GM23338 (cell line): ENCODE results near the gene TTC27. TPM values are rescaled to one million over a fixed set of nuclear protein-coding genes. Genes with fewer than 3 reads are reported as not detected.

Source experiments
- ATAC-seq: fragments of 200-7000 bp; cut with Tn5 transposase; 3 replicates; pipeline ENCODE4 v1.9.1; 2020
- DNase-seq: peaks from one replicate; pipeline ENCODE4 v3.0.0-alpha.2; 2015; ENCODE audit warnings: low spot score
- H2AFZ ChIP-seq: fragments of 200-600 bp; sonication (generic); 2 replicates; pipeline ENCODE4 v1.8.0; 2016; ENCODE audit warnings: antibody characterized with exemption, mild to moderate bottlenecking, moderate library complexity
- H3F3A ChIP-seq: fragments of 200-600 bp; sonication (generic); replicated peaks from 2 replicates; pipeline ENCODE4 v1.8.0; 2017; ENCODE audit warnings: antibody characterized with exemption, mixed run types, low read depth
- H3K27ac ChIP-seq: fragments of 200-600 bp; sonication (generic); 2 replicates; pipeline ENCODE4 v1.6.1; 2016; ENCODE audit warnings: low read depth
- H3K27me3 ChIP-seq: fragments of 200-600 bp; sonication (generic); 2 replicates; pipeline ENCODE4 v1.8.0; 2016; ENCODE audit warnings: mild to moderate bottlenecking, mixed run types, moderate library complexity; ENCODE audit not compliant: insufficient read depth
- H3K36me3 ChIP-seq: fragments of 200-600 bp; sonication (generic); 2 replicates; pipeline ENCODE4 v1.8.0; 2016; ENCODE audit warnings: mild to moderate bottlenecking; ENCODE audit not compliant: insufficient read depth
- H3K4me1 ChIP-seq: fragments of 200-600 bp; sonication (generic); 2 replicates; pipeline ENCODE4 v1.8.0; 2016; ENCODE audit warnings: mild to moderate bottlenecking, moderate library complexity; ENCODE audit not compliant: insufficient read depth
- H3K4me2 ChIP-seq: fragments of 200-600 bp; sonication (generic); 2 replicates; pipeline ENCODE4 v1.7.1; 2017; ENCODE audit warnings: mixed run types
- H3K4me3 ChIP-seq: fragments of 200-600 bp; sonication (generic); 2 replicates; pipeline ENCODE4 v1.6.1; 2016; ENCODE audit warnings: mixed run types
- H3K79me2 ChIP-seq: fragments of 200-600 bp; sonication (generic); replicated peaks from 2 replicates; pipeline ENCODE4 v1.8.0; 2017; ENCODE audit warnings: mild to moderate bottlenecking; ENCODE audit not compliant: insufficient read depth
- H3K9me2 ChIP-seq: fragments of 200-600 bp; sonication (generic); 2 replicates; pipeline ENCODE4 v1.8.0; 2017; ENCODE audit not compliant: insufficient read depth
- H4K20me1 ChIP-seq: fragments of 200-600 bp; sonication (generic); replicated peaks from 2 replicates; pipeline ENCODE4 v1.8.0; 2017; ENCODE audit warnings: mild to moderate bottlenecking; ENCODE audit not compliant: insufficient read depth
- H3K27ac Mint-ChIP-seq: 2 replicates; pipeline ENCODE4 v1.8.0; 2020; ENCODE audit warnings: inconsistent platforms, mild to moderate bottlenecking, moderate library complexity, mixed read lengths
- H3K27me3 Mint-ChIP-seq: 3 replicates; pipeline ENCODE4 v1.8.0; 2022; ENCODE audit warnings: low read depth, mild to moderate bottlenecking, moderate library complexity, mixed read lengths, inconsistent platforms; ENCODE audit not compliant: insufficient read depth, poor library complexity
- H3K36me3 Mint-ChIP-seq: 3 replicates; pipeline ENCODE4 v1.8.0; 2021; ENCODE audit warnings: low read depth, mild to moderate bottlenecking, inconsistent platforms, moderate library complexity, mixed read lengths
- H3K4me1 Mint-ChIP-seq: 3 replicates; pipeline ENCODE4 v1.8.0; 2020; ENCODE audit warnings: mild to moderate bottlenecking, inconsistent platforms, mixed read lengths
- H3K4me3 Mint-ChIP-seq: 3 replicates; pipeline ENCODE4 v1.8.0; 2021; ENCODE audit warnings: moderate library complexity, mild to moderate bottlenecking, inconsistent platforms, mixed read lengths
- H3K9me3 Mint-ChIP-seq: 3 replicates; pipeline ENCODE4 v1.8.0; 2020; ENCODE audit warnings: moderate library complexity, mild to moderate bottlenecking, inconsistent platforms, mixed read lengths
- CREB1 ChIP-seq: fragments of 250-450 bp; sonication (Bioruptor Pico); IDR thresholded peaks from 2 replicates; pipeline ENCODE4 v1.5.0; 2020; ENCODE audit warnings: low read depth, mild to moderate bottlenecking, moderate library complexity
- CTCF ChIP-seq, 2 experiments: fragments of 200-600 bp in 1 of 2; sonication (generic) in 1 of 2; conservative IDR thresholded peaks; 2 replicates each; pipeline versions ENCODE4 v1.5.1 to v1.6.1; 2016 to 2017; ENCODE audit warnings: antibody characterized with exemption in 2 of 2, low read depth in 2 of 2, mild to moderate bottlenecking in 2 of 2, moderate library complexity in 1 of 2
- ETS1 ChIP-seq: IDR thresholded peaks from 2 replicates; pipeline ENCODE4 v1.6.1; 2016; ENCODE audit warnings: antibody characterized with exemption
- EZH2 ChIP-seq: fragments of 200-600 bp; sonication (generic); IDR thresholded peaks from one replicate; pipeline ENCODE4 v1.8.0; 2017; ENCODE audit warnings: antibody characterized with exemption, mild to moderate bottlenecking, low read depth; ENCODE audit not compliant: unreplicated experiment
- EZH2phosphoT487 ChIP-seq: fragments of 200-600 bp; sonication (generic); IDR thresholded peaks from one replicate; pipeline ENCODE4 v1.8.1; 2018; ENCODE audit warnings: antibody characterized with exemption; ENCODE audit not compliant: unreplicated experiment
- JUNB ChIP-seq: IDR thresholded peaks from one replicate; pipeline ENCODE4 v1.6.1; 2016; ENCODE audit warnings: antibody characterized with exemption; ENCODE audit not compliant: unreplicated experiment
- NANOG ChIP-seq: IDR thresholded peaks from 2 replicates; pipeline ENCODE4 v1.6.1; 2016; ENCODE audit warnings: antibody characterized with exemption, borderline replicate concordance
- POLR2AphosphoS5 ChIP-seq: IDR thresholded peaks from 2 replicates; pipeline ENCODE4 v1.6.1; 2016; ENCODE audit warnings: antibody characterized with exemption, low read depth
- REST ChIP-seq: IDR thresholded peaks from one replicate; pipeline ENCODE4 v1.6.1; 2018; ENCODE audit warnings: antibody characterized with exemption; ENCODE audit not compliant: unreplicated experiment
- STAT1 ChIP-seq: IDR thresholded peaks from one replicate; pipeline ENCODE4 v1.6.1; 2016; ENCODE audit warnings: antibody characterized with exemption; ENCODE audit not compliant: unreplicated experiment
- ZNF114 ChIP-seq: fragments of 250-450 bp; sonication (Bioruptor Pico); IDR thresholded peaks from 2 replicates; pipeline ENCODE4 v1.5.0; 2020; ENCODE audit warnings: mild to moderate bottlenecking, moderate library complexity
- ZNF331 ChIP-seq: fragments of 250-450 bp; sonication (Bioruptor Pico); IDR thresholded peaks from 2 replicates; pipeline ENCODE4 v1.5.0; 2020; ENCODE audit warnings: low read depth, mild to moderate bottlenecking, moderate library complexity
- ZNF462 ChIP-seq: fragments of 250-450 bp; sonication (Bioruptor Pico); IDR thresholded peaks from 2 replicates; pipeline ENCODE4 v1.5.0; 2020; ENCODE audit warnings: mild to moderate bottlenecking, moderate library complexity
- polyA plus RNA-seq: library from polyadenylated mRNA; unstranded; fragments of >200 nt; fragmentation: Nextera tagmentation; extraction: Ambion mirVana; gene quantifications from 2 replicates; pipeline ENCODE4 v1.2.1, GENCODE V29; 2016
- total RNA-seq: library from RNA; depleted of rRNA; stranded (reverse); fragments of >200 nt; shearing (Covaris generic); gene quantifications from 2 replicates; pipeline ENCODE4 v1.2.3, GENCODE V29; 2014

Gene TTC27
- total and polyA plus RNA-seq, 2 experiments from 2014 or later: 11.8 to 41.3 TPM

GRCh38 chr2:32843699-32844098 is 215.8 kb downstream of the TTC27 start:
- DNase-seq: no peak
- Histone ChIP-seq H3K4me1 (no peaks in the 10 kb centered on the region), H3K27ac (no peak overlapping the region), H4K20me1 (no peaks in the 10 kb centered on the region), H3K79me2 (no peaks in the 10 kb centered on the region), H2AFZ (no peak overlapping the region), H3K36me3 (no peaks in the 10 kb centered on the region), H3K27me3 (no peaks in the 10 kb centered on the region), H3K4me3 (no peak overlapping the region), H3K4me2 (no peak overlapping the region), H3F3A (no peaks in the 10 kb centered on the region), H3K9me2 (0 out of 2 replicates have a peak, but pooled peaks cover 5% of the 10 kb centered on the region)
- ATAC-seq: no peak
- H3K9me3 Mint-ChIP-seq: peaks cover 27% of the 10 kb centered on the region
- peaks cover 13% of the 10 kb centered on the region; the same call in 1 of the 3 replicates for H3K36me3 Mint-ChIP-seq
- no peaks in the 10 kb centered on the region for H3K4me1 Mint-ChIP-seq
- no peaks in the 10 kb centered on the region for H3K27me3 Mint-ChIP-seq
- TF ChIP-seq ZNF114: no peak
- TF ChIP-seq STAT1: no peak
- TF ChIP-seq POLR2AphosphoS5: no peak
- no peak for TF ChIP-seq REST
- TF ChIP-seq CTCF (conservative IDR thresholded peaks at IDR 0.05; ENCODE audit: low read depth in 2 of 2): no peak
- no peak for TF ChIP-seq EZH2phosphoT487
- TF ChIP-seq ETS1: no peak
- TF ChIP-seq ZNF462 (CRISPR knock-in tag): no peak
- TF ChIP-seq NANOG: no peak
- no peak for TF ChIP-seq JUNB
- TF ChIP-seq EZH2: no peak
- TF ChIP-seq ZNF331 (CRISPR knock-in tag): no peak
- no peak for TF ChIP-seq CREB1 (CRISPR knock-in tag)
- no peak overlapping the region for H3K27ac Mint-ChIP-seq
- no peak overlapping the region for H3K4me3 Mint-ChIP-seq
